DND-41 (cell line): ENCODE results near the gene KIF5B.
"Not testable (repeated sequence)": the region's sequence is repeated elsewhere in the genome, so short reads cannot be mapped to it uniquely, and the experiment has no call there.

Experiments
- EZH2 ChIP-seq: IDR thresholded peaks from 3 replicates; pipeline ENCODE4 v1.6.1; 2012; ENCODE audit warnings: borderline replicate concordance, low read depth, mild to moderate bottlenecking, moderate library complexity, low read length, inconsistent platforms; ENCODE audit not compliant: severe bottlenecking
- TF ChIP-seq, protein P1 (sequence below): IDR thresholded peaks from 2 replicates; pipeline ENCODE4 v1.5.1; 2012; ENCODE audit warnings: borderline replicate concordance, low read length, moderate library complexity, mild to moderate bottlenecking; ENCODE audit not compliant: poor library complexity, severe bottlenecking; ENCODE audit errors: extremely low read depth

DNA sequence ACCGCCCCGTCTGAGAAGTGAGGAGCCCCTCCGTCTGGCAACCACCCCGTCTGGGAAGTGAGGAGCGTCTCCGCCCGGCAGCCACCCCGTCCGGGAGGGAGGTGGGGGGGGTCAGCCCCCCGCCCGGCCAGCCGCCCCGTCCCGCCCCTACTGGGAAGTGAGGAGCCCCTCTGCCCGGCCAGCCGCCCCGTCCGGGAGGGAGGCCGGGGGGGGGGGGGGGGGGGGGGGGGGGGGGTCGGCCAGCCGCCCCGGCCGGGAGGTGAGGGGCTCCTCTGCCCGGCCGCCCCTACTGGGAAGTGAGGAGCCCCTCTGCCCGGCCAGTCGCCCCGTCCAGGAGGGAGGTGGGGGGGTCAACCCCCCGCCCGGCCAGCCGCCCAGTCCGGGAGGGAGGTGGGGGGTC lies 86.4 kb downstream of the KIF5B start:
- TF ChIP-seq, protein P1, sequence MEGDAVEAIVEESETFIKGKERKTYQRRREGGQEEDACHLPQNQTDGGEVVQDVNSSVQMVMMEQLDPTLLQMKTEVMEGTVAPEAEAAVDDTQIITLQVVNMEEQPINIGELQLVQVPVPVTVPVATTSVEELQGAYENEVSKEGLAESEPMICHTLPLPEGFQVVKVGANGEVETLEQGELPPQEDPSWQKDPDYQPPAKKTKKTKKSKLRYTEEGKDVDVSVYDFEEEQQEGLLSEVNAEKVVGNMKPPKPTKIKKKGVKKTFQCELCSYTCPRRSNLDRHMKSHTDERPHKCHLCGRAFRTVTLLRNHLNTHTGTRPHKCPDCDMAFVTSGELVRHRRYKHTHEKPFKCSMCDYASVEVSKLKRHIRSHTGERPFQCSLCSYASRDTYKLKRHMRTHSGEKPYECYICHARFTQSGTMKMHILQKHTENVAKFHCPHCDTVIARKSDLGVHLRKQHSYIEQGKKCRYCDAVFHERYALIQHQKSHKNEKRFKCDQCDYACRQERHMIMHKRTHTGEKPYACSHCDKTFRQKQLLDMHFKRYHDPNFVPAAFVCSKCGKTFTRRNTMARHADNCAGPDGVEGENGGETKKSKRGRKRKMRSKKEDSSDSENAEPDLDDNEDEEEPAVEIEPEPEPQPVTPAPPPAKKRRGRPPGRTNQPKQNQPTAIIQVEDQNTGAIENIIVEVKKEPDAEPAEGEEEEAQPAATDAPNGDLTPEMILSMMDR, result not testable (repeated sequence)
- not testable (repeated sequence) for TF ChIP-seq EZH2
